ENCODE data around the gene ZBED5. TPM values are rescaled to one million over a fixed set of nuclear protein-coding genes. Genes with fewer than 3 reads are reported as not detected.

Gene ZBED5
- total and polyA plus RNA-seq, 9 of the 15 experiments (the other 6 are each of a cell fraction or from before 2014, with no cell fraction given), result 12.4 to 70.7 (median 26.8) TPM

DNA sequence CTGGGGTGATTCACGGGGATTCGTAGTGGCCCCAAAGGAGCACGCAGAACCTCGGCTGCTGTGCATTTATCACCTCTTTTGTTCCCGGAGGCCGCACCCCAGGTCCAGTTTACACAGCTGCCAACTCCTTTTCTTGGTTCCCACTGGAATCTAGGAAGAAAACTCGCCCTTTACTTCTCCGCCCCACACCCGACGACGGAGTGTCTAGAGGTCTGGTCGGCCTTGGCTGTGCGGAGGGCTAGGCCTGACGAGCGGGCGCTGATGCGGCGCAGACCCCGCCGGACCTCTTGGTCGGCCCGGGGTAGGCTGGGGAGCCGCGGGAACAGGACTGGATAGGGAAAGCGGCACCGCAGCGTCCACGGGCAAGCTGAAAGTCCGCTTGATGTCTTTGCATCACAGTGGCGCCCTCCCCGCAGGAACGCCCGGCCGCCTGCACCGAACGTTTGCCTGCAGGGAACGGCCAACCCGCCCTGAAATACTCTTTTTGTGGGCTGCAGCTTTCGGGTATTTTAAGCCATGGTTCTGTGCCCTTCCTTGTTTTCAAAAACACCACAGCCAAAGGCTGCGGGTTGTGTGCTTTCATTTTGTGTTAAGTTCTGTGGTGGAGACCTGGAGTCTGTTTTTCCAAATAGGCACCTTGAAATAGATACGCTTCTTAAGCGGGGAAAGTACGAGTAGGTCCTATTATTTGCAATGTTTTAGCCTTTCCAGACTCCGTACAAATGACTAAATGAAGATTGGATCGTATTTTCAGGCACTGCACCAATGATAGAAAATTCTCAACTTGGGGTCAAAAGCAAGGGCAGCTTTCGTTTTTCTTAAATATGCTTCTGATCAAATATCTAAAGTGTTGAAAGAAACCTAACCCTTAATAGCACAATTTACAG, 829 bp upstream of the ZBED5 start (continued):
- TF ChIP-seq, protein P1, sequence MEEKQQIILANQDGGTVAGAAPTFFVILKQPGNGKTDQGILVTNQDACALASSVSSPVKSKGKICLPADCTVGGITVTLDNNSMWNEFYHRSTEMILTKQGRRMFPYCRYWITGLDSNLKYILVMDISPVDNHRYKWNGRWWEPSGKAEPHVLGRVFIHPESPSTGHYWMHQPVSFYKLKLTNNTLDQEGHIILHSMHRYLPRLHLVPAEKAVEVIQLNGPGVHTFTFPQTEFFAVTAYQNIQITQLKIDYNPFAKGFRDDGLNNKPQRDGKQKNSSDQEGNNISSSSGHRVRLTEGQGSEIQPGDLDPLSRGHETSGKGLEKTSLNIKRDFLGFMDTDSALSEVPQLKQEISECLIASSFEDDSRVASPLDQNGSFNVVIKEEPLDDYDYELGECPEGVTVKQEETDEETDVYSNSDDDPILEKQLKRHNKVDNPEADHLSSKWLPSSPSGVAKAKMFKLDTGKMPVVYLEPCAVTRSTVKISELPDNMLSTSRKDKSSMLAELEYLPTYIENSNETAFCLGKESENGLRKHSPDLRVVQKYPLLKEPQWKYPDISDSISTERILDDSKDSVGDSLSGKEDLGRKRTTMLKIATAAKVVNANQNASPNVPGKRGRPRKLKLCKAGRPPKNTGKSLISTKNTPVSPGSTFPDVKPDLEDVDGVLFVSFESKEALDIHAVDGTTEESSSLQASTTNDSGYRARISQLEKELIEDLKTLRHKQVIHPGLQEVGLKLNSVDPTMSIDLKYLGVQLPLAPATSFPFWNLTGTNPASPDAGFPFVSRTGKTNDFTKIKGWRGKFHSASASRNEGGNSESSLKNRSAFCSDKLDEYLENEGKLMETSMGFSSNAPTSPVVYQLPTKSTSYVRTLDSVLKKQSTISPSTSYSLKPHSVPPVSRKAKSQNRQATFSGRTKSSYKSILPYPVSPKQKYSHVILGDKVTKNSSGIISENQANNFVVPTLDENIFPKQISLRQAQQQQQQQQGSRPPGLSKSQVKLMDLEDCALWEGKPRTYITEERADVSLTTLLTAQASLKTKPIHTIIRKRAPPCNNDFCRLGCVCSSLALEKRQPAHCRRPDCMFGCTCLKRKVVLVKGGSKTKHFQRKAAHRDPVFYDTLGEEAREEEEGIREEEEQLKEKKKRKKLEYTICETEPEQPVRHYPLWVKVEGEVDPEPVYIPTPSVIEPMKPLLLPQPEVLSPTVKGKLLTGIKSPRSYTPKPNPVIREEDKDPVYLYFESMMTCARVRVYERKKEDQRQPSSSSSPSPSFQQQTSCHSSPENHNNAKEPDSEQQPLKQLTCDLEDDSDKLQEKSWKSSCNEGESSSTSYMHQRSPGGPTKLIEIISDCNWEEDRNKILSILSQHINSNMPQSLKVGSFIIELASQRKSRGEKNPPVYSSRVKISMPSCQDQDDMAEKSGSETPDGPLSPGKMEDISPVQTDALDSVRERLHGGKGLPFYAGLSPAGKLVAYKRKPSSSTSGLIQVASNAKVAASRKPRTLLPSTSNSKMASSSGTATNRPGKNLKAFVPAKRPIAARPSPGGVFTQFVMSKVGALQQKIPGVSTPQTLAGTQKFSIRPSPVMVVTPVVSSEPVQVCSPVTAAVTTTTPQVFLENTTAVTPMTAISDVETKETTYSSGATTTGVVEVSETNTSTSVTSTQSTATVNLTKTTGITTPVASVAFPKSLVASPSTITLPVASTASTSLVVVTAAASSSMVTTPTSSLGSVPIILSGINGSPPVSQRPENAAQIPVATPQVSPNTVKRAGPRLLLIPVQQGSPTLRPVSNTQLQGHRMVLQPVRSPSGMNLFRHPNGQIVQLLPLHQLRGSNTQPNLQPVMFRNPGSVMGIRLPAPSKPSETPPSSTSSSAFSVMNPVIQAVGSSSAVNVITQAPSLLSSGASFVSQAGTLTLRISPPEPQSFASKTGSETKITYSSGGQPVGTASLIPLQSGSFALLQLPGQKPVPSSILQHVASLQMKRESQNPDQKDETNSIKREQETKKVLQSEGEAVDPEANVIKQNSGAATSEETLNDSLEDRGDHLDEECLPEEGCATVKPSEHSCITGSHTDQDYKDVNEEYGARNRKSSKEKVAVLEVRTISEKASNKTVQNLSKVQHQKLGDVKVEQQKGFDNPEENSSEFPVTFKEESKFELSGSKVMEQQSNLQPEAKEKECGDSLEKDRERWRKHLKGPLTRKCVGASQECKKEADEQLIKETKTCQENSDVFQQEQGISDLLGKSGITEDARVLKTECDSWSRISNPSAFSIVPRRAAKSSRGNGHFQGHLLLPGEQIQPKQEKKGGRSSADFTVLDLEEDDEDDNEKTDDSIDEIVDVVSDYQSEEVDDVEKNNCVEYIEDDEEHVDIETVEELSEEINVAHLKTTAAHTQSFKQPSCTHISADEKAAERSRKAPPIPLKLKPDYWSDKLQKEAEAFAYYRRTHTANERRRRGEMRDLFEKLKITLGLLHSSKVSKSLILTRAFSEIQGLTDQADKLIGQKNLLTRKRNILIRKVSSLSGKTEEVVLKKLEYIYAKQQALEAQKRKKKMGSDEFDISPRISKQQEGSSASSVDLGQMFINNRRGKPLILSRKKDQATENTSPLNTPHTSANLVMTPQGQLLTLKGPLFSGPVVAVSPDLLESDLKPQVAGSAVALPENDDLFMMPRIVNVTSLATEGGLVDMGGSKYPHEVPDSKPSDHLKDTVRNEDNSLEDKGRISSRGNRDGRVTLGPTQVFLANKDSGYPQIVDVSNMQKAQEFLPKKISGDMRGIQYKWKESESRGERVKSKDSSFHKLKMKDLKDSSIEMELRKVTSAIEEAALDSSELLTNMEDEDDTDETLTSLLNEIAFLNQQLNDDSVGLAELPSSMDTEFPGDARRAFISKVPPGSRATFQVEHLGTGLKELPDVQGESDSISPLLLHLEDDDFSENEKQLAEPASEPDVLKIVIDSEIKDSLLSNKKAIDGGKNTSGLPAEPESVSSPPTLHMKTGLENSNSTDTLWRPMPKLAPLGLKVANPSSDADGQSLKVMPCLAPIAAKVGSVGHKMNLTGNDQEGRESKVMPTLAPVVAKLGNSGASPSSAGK (IDR thresholded peaks at IDR 0.05), result 0 out of 2 replicates have a peak, but pooled peaks have one; percentile 15
- peak; percentile 34; the same call in 1 of the 2 replicates for TF ChIP-seq FOSL1 (tag; conservative IDR thresholded peaks at IDR 0.05)
- TF ChIP-seq, protein P2, sequence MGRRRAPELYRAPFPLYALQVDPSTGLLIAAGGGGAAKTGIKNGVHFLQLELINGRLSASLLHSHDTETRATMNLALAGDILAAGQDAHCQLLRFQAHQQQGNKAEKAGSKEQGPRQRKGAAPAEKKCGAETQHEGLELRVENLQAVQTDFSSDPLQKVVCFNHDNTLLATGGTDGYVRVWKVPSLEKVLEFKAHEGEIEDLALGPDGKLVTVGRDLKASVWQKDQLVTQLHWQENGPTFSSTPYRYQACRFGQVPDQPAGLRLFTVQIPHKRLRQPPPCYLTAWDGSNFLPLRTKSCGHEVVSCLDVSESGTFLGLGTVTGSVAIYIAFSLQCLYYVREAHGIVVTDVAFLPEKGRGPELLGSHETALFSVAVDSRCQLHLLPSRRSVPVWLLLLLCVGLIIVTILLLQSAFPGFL (CRISPR knock-in tag; IDR thresholded peaks at IDR 0.05), result no peak
- TF ChIP-seq, protein P3, sequence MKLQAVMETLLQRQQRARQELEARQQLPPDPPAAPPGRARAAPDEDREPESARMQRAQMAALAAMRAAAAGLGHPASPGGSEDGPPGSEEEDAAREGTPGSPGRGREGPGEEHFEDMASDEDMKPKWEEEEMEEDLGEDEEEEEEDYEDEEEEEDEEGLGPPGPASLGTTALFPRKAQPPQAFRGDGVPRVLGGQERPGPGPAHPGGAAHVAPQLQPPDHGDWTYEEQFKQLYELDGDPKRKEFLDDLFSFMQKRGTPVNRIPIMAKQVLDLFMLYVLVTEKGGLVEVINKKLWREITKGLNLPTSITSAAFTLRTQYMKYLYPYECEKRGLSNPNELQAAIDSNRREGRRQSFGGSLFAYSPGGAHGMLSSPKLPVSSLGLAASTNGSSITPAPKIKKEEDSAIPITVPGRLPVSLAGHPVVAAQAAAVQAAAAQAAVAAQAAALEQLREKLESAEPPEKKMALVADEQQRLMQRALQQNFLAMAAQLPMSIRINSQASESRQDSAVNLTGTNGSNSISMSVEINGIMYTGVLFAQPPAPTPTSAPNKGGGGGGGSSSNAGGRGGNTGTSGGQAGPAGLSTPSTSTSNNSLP (IDR thresholded peaks at IDR 0.05; ENCODE audit: borderline replicate concordance, low read depth, low read length), result 0 out of 2 replicates have a peak, but pooled peaks have one; percentile 1
- peak; percentile 51; the same call in 1 of the 2 replicates for TF ChIP-seq ZNF232 (CRISPR knock-in tag; IDR thresholded peaks at IDR 0.05)
- TF ChIP-seq, protein P4, sequence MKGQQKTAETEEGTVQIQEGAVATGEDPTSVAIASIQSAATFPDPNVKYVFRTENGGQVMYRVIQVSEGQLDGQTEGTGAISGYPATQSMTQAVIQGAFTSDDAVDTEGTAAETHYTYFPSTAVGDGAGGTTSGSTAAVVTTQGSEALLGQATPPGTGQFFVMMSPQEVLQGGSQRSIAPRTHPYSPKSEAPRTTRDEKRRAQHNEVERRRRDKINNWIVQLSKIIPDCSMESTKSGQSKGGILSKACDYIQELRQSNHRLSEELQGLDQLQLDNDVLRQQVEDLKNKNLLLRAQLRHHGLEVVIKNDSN (CRISPR knock-in tag; IDR thresholded peaks at IDR 0.05), result no peak
- TF ChIP-seq ETV5 (CRISPR knock-in tag; IDR thresholded peaks at IDR 0.05; ENCODE audit: low read depth), result peak; percentile 33; the same call in 1 of the 2 replicates
- no peak for TF ChIP-seq SAFB (IDR thresholded peaks at IDR 0.05; ENCODE audit: borderline replicate concordance, low read depth, low read length)
- TF ChIP-seq PHTF2 (CRISPR knock-in tag; IDR thresholded peaks at IDR 0.05), result no peak
- TF ChIP-seq ZNF668 (CRISPR knock-in tag; IDR thresholded peaks at IDR 0.05), result no peak
- TF ChIP-seq ZNF644 (tag; IDR thresholded peaks at IDR 0.05; ENCODE audit: low read depth), result 0 out of 2 replicates have a peak, but pooled peaks have one; percentile 35
